Adipose tissue (tissue), 3 donors: Measurements from ENCODE around the gene FXYD7. TPM values are rescaled to one million over a fixed set of nuclear protein-coding genes. Genes with fewer than 3 reads are reported as not detected.
"Not testable (repeated sequence)": the region's sequence is repeated elsewhere in the genome, so short reads cannot be mapped to it uniquely, and the experiment has no call there.

Experiments
- H3K27ac ChIP-seq: one replicate; pipeline ENCODE4 v1.5.1; 2013; ENCODE audit warnings: low read depth, low read length
- WGBS, 3 donors: extraction: QIAGEN DNeasy Blood & Tissue Kit; methylation state at CpG; one replicate each; pipeline ENCODE4 v1.1.7; 2013; 5-methylcytosine and 5-hydroxymethylcytosine counted together
- polyA plus RNA-seq, 3 donors: library from polyadenylated mRNA; stranded (reverse); fragments of 200-250 nt; gene quantifications; one replicate each; pipeline ENCODE4 v1.2.3, GENCODE V29; 2013
- donor health status: healthy with polysubstance abuse.
- donor health status: Bipolar disorder and iron deficiency.
- donor health status: healthy.

Gene FXYD7
- polyA plus RNA-seq, 3 donors: 0.12 to 2.4 (median 0.45) TPM

GRCh38 chr19:35140207-35140961 lies 2.7 kb upstream of the FXYD7 start:
- WGBS, 3 donors: 49 to 69% (median 49%) methylated on average over 12 of the region's 12 CpGs
- H3K27ac ChIP-seq: peak overlapping the region; percentile 62

DNA sequence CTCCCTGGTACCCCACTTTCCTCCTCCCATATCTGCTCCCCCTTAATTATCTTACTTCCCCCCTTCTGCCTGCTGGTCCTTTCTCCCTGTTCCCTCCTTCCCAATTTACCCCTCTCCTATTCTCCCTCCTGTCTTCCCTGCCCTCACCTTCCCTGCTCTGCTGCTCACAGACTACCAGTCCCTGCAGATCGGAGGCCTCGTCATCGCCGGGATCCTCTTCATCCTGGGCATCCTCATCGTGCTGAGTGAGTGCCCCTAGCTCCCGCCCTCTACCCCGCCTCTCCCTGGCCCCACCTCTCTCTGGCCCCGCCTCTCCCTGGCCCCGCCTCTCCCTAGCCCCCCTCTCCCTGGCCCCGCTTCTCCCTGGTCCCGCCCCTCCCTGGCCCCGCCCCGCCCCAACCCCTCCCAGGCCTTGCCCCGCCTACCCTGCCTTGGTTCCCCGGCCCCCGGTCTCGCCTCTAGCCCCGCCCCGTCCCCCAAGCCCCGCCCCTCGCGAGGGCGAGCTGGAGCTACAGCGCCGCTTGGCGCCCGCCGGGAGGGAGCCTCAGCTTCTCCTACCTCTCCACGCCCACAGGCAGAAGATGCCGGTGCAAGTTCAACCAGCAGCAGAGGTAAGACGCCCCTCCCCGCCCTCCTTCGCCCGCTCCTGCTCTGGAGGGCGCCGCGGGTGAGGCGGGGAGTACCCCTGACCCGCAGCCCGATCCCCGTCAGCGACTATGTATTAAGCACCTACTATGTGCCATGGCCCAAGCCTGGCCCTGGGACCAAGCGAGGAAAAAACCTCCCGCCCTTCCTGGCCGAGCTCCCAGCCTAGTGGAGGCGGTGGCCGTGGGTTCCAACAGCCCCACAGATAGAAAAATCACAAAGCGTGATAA lies 1.9 kb upstream of the FXYD7 start:
- H3K27ac ChIP-seq: peak overlapping the region; percentile 62
- 3 to 7% (median 6%) methylated on average over 41 to 48 of the region's 48 CpGs for WGBS, 3 donors

DNA sequence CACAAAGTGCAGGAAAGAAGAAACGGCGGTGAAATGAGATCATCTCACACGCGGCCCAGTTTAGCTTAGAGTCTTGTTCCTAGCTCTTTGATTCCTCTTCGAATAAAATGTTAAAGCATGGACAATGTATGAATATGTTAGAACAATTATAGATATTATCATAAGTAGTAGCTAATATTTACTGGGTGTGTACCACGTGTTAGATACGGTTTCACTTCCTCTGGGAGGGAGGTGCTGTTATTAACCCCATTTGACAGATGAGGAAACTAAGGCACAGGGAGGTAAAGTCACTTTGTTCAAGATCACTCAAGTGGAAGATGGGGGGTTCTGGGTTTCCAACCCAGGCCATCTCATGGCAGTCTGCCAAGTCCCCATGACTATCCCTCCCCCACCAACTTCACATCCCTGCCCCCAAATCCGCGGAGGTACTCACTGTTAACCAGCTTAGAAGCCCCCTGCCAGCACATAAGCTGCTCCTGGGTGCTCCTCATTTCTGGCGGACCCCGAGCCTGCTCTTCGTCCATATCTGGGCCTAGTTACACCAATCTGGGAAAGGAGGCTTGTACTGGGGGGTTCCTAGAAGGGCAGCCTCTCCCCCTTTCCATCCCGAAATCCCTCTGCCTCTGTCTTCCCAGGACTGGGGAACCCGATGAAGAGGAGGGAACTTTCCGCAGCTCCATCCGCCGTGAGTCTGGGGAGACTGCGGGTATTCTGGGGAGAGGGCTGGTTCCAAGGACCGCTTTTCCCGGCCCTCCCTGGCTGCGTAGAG lies 1.0 kb upstream of the FXYD7 start:
- WGBS, 3 donors: 11 to 34% (median 29%) methylated on average over 21 of the region's 21 CpGs
- H3K27ac ChIP-seq: no peak overlapping the region

GRCh38 chr19:35142606-35143230 lies 337 bp upstream of the FXYD7 start:
- WGBS, 3 donors: 1 to 17% (median 10%) methylated on average over 26 to 45 of the region's 46 CpGs
- H3K27ac ChIP-seq: no peak overlapping the region

DNA sequence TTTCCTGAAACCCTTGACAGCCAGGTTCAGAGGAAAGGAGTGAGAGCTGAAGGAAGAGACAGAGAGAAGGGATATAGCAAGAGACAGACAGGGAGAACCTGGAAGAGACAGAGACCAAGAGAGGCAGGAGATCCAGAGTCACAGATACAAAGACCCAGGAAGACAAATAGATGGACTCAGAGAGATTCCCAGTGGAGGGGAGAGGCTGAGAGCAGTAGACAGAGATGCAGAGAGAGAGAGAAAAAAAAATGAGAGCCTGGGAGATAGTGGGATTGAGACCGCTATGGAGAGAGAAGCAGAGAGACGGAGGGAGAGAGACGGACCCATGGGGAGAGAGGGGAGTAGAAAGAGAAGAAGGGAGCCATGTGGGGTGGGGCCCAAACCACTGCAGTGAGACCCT lies 763 bp downstream of the FXYD7 start:
- no peak overlapping the region for H3K27ac ChIP-seq
- WGBS, 3 donors: 30 to 56% (median 55%) methylated on average over 3 of the region's 3 CpGs

DNA sequence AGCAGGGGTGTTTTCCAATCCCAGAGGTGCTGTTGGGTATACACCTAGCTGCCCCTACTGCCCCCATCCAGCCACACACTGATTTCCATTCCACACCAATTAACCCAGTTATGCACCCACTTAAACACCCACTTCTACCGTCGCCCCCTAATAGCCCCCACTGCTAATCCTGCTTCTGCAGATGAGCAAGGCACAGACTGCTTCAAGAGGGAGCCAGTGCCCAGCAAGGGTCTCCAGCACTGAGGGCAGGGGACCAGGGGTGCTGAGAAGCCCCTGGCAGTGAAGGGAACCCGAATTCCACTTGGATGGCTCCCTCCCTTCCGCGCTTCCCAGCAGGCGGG lies 1.2 kb downstream of the FXYD7 start:
- 11 to 54% (median 42%) methylated on average over 4 to 6 of the region's 6 CpGs for WGBS, 3 donors
- no peak overlapping the region for H3K27ac ChIP-seq

DNA sequence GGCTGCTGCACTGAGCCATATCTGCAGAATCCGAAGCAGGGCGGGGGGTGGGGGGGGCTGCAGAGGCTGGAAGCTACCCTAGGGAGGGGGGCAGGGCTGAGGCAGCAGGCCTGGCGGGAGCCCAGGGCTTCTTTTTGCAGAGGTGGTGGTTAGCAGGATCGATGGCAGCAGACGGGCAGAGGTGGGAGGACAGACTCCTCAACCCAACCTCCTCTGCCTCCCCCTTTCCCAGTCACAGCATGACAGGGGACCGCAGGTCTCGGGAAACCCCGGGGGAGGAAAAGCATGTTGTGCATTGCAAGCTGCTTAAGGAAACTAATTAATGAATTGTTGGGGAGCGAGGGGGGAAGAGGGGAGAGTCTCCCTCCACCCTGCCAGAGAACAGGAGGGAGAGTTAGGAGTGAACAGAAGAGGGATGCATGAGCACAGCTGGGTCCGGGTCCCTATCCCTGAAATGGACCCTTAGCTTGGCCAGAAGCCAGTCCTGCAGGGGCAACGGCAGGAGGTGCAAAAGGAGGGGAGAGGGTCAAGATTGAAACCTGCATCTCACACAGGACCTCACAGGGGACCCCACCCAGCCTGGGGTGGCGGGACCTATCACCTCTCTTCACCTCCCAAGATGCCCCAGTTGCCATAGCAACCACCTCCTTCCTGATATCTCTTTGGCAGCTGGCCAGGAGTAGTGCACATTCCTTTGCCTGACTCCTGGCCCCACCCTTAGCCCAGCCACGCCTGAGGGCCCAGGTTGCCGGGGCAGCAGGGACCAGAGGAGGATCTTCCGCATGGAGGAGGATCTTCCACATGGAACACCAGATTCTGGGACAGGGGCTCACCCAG lies 1.8 kb downstream of the FXYD7 start:
- H3K27ac ChIP-seq: no peak overlapping the region
- 26 to 30% (median 29%) methylated on average over 13 to 15 of the region's 15 CpGs for WGBS, 3 donors

DNA sequence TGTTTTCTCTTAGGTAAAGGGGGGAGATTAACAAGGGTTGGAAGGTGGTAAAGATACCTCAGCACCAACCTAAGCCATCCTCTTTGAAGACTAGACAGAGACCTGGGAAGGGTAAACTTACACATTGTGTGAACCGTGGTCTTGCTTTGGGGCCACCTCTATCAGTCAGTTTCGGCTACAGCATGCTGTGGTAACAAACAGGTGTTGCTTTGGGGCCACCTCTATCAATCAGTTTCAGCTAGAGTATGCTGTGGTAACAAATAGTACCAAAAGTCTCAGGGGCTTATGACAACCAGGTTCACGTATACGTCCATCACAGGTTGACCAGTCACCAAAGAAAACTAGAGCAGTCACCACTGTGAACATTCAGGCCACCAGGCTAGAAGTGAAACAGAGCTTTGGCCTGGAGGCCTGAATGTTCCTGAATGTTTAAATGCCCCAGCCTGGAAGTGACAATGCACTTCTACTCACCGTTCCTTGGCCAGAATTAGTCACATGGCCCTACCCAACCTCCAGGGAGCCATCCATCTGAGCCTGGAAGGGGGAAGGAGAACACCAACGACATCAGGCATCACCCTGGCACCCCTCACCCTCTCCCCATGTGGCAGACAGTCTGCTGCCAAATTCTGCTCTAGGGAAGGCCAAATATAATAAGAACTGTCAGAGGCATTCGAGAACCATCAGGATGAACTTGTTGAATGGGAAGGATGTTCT lies 3.8 kb downstream of the FXYD7 start:
- H3K27ac ChIP-seq: no peak overlapping the region
- WGBS, 3 donors: 69 to 78% (median 70%) methylated on average over 7 of the region's 7 CpGs

GRCh38 chr19:35149463-35149862 lies 6.4 kb downstream of the FXYD7 start:
- no peak overlapping the region for H3K27ac ChIP-seq
- WGBS, 3 donors: 90 to 92% (median 90%) methylated on average over 3 of the region's 3 CpGs

GRCh38 chr19:35150445-35150844 lies 7.4 kb downstream of the FXYD7 start:
- H3K27ac ChIP-seq: no peak overlapping the region
- WGBS, 3 donors: 62 to 79% (median 71%) methylated on average over 2 of the region's 2 CpGs

- H3K27ac ChIP-seq: no peak overlapping the region
- WGBS, 3 donors: 78 to 89% (median 87%) methylated on average over 20 of the region's 20 CpGs
Measured at GRCh38 chr19:35151273-35152065, 8.4 kb downstream of the FXYD7 start.

GRCh38 chr19:35153129-35153522 lies 10.1 kb downstream of the FXYD7 start:
- not testable (repeated sequence) for H3K27ac ChIP-seq
- 54 to 74% (median 67%) methylated on average over 10 of the region's 10 CpGs for WGBS, 3 donors

DNA sequence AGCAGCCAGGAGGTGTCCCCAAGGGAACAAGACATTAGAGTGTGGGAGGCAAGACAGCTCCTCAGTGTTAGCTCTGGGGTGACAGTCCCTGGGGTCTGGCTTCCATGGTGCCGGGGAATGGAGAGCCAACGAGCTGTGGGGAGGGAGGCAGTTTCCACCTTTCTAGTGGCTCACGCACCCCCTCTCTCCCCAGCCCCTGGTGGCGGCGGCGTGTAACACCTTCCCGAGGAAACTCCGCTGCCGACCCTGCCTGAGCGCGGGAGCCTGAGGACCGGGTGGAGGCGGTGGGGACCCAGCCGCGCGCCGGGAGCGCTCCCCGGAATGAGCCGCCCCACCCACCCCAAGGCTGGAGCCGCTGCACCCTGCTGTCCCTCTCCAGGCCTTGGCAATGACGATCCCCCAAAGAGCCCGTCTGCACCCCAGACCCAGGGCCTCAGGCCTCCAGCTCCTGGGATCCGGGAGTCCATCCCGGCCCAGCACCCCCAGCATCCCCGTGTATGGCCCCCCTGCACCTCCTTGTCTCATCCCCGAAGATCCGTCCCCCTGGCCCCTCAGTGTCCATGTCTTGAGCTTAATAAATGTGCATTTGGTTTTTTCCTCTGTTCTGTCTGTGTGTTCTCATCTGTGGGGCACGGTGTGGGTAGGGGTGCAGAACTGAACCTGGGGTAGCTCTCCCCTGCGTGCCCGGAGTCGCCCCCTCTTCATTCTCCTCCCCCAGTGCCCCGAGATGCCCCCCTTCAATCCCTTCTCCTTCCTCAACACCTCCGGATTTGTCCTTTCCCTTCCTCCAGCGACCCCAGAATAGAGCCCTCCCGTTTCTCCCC lies 10.9 kb downstream of the FXYD7 start:
- no peak overlapping the region for H3K27ac ChIP-seq
- 0 to 2% (median 1%) methylated on average over 28 to 36 of the region's 36 CpGs for WGBS, 3 donors

GRCh38 chr19:35154525-35155406 lies 11.7 kb downstream of the FXYD7 start, which contains the start of gene FXYD5:
Gene FXYD5, plus strand, starts transcription at chr19:35154735. Its CDS starts 816 bp downstream, at chr19:35155551.
- H3K27ac ChIP-seq: peak within 1 kb of the TSS; percentile 12
- WGBS, 3 donors: 1% methylated on average over 44 to 49 of the region's 49 CpGs

DNA sequence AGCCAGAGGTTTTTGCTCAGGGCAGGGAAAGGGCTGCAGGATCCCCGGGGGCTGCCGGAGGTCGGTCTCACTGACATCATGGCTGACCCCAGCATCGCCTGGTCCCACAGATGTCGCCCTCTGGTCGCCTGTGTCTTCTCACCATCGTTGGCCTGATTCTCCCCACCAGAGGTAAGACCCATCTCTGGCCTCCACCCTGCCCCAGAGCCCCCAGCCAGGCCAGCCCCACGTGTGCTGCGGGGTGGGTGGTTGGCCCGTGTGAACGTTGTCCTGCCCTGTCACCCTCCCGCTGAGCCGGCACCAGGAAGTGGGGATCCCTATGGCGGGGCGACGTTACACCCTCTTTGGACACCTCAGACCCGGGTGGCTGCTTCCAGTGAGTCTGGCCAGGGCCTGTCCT lies 12.4 kb downstream of the FXYD7 start:
- H3K27ac ChIP-seq: no peak overlapping the region
- 9 to 27% (median 9%) methylated on average over 17 of the region's 17 CpGs for WGBS, 3 donors
